ENCODE data around the gene PPP1R26. TPM values are rescaled to one million over a fixed set of nuclear protein-coding genes. Genes with fewer than 3 reads are reported as not detected.

PPP1R26 gene
- total RNA-seq, 1 donor from 2014 or later = 25.5 TPM

GRCh38 chr9:135517407-135517822, 37.8 kb downstream of the PPP1R26 start:
- no peak overlapping the region for H3K4me3 ChIP-seq
- intact Hi-C loops (cut with DNase I) = no loop called here
- DNase-seq (ENCODE audit: low spot score in 2 of 2) = peak in 1 of 2 donors; percentile 46
- H3K36me3 ChIP-seq = no peaks in the 10 kb centered on the region
- no peaks in the 10 kb centered on the region for H3K4me1 ChIP-seq
- H3K9me3 ChIP-seq = no peaks in the 10 kb centered on the region
- TF ChIP-seq CTCF (IDR thresholded peaks at IDR 0.05) = no peak
- no peak overlapping the region for H3K27ac ChIP-seq
- H3K27me3 ChIP-seq = no peaks in the 10 kb centered on the region

- no peaks in the 10 kb centered on the region for H3K27me3 ChIP-seq
- no peaks in the 10 kb centered on the region for H3K4me1 ChIP-seq
- no peak overlapping the region for H3K27ac ChIP-seq
- no peaks in the 10 kb centered on the region for H3K36me3 ChIP-seq
- DNase-seq (ENCODE audit: low spot score in 2 of 2) = no peak
- H3K4me3 ChIP-seq = no peak overlapping the region
- TF ChIP-seq CTCF (IDR thresholded peaks at IDR 0.05) = no peak
- intact Hi-C loops (cut with DNase I) = no loop called here
- H3K9me3 ChIP-seq = no peaks in the 10 kb centered on the region
Measured at GRCh38 chr9:135519179-135519971, 39.8 kb downstream of the PPP1R26 start.

DNA sequence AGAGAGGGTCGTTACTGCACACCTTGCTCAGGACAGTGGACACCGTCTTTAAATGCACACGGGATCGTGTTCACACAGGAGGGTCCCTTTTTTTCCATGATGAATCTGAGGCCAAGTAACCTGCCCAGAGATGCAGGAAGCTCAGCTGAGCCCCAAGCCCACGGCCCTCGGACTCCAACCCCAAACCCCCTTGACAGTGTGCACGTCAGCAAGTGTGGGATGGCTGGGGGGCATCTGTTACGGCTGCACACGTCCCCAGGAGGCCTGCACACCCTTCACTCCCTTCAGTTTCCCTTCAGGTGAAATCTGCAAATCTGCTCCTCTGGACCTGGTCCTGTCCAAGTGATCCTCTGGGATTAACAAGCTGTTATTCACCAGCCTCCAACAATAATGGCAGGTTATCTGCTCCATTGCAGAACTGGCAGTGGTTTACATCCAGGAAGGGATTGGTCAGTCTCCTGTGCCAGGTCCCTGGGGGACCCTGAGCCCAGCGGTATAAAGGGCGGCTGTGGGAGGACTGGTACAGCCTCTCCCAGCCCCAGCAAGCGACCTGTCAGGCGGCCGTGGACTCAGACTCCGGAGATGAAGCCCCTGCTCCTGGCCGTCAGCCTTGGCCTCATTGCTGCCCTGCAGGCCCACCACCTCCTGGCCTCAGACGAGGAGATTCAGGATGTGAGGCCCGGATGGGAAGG, 41.5 kb downstream of the PPP1R26 start, which contains the start of gene LCN1:
Gene LCN1, plus strand, starts transcription at position 525 of the 692 bp plus-strand sequence. Its CDS starts 58 bp downstream, at position 583.
- no peaks in the 10 kb centered on the region for H3K9me3 ChIP-seq
- no peak for TF ChIP-seq CTCF (IDR thresholded peaks at IDR 0.05)

DNA sequence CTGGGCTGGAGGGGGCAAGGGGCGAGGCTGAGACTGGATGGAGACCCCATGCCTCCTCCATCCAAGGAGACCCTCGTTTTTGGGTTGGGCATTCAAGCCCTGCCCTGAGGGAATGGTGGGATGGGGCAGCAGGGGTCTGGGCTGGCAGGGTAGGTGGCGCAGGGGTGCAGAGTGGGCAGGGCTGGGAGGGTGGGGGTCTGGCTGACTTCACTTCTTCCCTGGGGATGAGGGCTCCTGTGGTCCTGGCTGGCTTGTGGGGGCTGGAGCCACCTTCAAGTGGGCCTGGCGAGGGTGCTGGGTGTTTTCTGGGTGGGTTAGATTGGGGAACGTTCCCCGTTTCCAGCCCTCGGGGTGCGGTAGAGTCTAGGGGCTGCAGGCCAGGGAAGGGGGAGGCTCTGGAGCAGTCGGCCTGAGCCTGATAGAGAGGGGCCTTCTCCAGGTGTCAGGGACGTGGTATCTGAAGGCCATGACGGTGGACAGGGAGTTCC, 42.1 kb downstream of the PPP1R26 start:
- H3K27ac ChIP-seq = no peak overlapping the region
- no peaks in the 10 kb centered on the region for H3K36me3 ChIP-seq
- TF ChIP-seq CTCF (IDR thresholded peaks at IDR 0.05) = no peak
- no peaks in the 10 kb centered on the region for H3K4me1 ChIP-seq
- H3K9me3 ChIP-seq = no peaks in the 10 kb centered on the region
- intact Hi-C loops (cut with DNase I) = no loop called here
- H3K27me3 ChIP-seq = no peaks in the 10 kb centered on the region
- H3K4me3 ChIP-seq = no peak overlapping the region
- DNase-seq (ENCODE audit: low spot score in 2 of 2) = peak; percentile 1 to 54

More for the DNA sequence above, 41.5 kb downstream of the PPP1R26 start, which contains the start of gene LCN1:
- Histone ChIP-seq H3K36me3 (no peaks in the 10 kb centered on the region), H3K4me1 (no peaks in the 10 kb centered on the region), H3K4me3 (no peak within 1 kb of the TSS), H3K27ac (no peak within 1 kb of the TSS), H3K27me3 (no peaks in the 10 kb centered on the region)
- DNase-seq (ENCODE audit: low spot score in 2 of 2) = peak in 1 of 2 donors; percentile 34
- intact Hi-C loops (cut with DNase I) = no loop called here

DNA sequence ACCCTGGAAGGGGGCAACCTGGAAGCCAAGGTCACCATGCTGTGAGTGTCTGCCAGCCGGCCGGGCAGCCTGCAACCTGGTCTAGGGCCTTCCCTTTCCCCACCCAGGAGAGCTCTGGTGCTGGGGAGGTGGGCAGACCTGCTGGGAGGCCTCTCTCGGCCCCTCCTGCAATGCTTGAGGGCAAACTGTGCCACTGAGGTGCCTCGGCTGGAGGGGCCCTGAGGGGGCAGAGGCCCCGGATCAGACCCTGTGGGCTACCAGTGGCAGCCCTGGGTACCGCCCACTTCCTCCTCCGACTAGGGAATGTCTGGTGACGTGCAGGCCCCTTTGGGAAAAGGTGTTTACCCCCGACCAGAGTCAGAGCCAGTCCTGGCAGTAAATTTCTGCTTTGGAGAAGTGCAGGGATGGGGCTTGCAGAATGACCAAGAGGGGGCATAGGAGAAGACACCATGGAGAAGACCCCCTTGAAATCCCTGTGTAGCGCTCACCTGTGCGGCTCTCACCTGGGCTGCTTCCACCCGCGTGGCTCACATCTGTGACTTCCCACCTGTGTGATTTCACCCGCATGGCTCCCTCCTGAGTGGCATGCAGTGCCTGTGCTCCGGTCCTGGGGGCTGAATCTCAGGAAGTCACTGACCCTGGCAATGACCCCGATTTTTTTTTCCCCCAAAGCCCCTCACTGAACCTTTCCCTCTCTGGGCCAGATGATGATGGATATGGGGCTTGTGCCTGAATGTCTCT, 42.7 kb downstream of the PPP1R26 start:
- H3K27ac ChIP-seq = no peak overlapping the region
- H3K4me3 ChIP-seq = no peak overlapping the region
- peak; percentile 5 to 58 for DNase-seq (ENCODE audit: low spot score in 2 of 2)
- no peak for TF ChIP-seq CTCF (IDR thresholded peaks at IDR 0.05)
- intact Hi-C loops (cut with DNase I) = no loop called here
- no peaks in the 10 kb centered on the region for H3K27me3 ChIP-seq
- no peaks in the 10 kb centered on the region for H3K36me3 ChIP-seq
- H3K4me1 ChIP-seq = no peaks in the 10 kb centered on the region
- H3K9me3 ChIP-seq = no peaks in the 10 kb centered on the region
